ENCODE measurements around the gene EPHA6.

- TF ChIP-seq POLR2A (IDR thresholded peaks at IDR 0.05) (no peak), CTCF (IDR thresholded peaks at IDR 0.05) (no peak), EP300 (IDR thresholded peaks at IDR 0.05) (no peak)
Measured at GRCh38 chr3:97235179-97235578, 420.8 kb downstream of the EPHA6 start.
